NB4 (cell line): ENCODE data around the gene ZNF710.

ENCODE experiments used
- CTCF ChIP-seq: IDR thresholded peaks from one replicate; pipeline ENCODE4 v1.5.1; 2012; ENCODE audit warnings: low read depth, low read length
- MYC ChIP-seq: IDR thresholded peaks from 2 replicates; pipeline ENCODE4 v1.6.1; 2011; ENCODE audit warnings: low read depth, low read length

GRCh38 chr15:90033006-90033405 lies 31.9 kb downstream of the ZNF710 start:
- TF ChIP-seq CTCF (no peak), MYC (no peak)
